ENCODE measurements around the gene ADAMTS12. TPM values are rescaled to one million over a fixed set of nuclear protein-coding genes. Genes with fewer than 3 reads are reported as not detected.

The ADAMTS12 gene
- total and polyA plus RNA-seq, 7 experiments from 2014 or later, result not detected

DNA sequence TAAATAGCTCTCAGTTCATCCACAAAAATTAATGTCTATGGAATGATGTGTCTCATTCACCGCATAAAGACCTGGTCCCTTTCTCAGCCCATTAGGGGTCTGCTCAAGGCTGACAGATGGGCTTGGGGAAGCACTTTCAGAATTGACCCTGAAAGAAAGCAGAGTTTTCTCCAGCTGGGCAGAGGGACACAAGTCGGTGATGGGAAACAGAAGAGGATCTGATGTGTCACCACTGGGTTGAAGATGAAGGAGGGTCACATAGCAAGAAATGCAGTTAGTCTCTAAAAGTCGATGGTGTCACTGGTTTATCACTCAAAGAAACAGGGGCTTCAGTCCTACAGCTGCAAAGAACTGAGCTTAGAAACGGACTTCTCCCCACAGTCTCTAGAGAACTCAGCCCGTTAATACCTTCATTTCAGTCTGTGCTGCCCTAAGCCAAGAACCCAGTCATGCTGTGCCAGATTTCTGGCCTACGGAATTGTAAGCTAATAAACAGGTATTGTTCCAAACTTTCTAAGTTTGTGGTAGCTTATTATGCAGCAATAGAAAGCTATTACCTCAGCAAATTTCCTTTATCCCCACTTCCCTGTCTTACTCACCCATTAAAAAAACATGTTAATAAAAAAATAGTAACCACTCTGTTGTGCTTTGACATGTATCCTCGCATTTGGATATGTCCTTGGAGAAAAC is 64.6 kb downstream of the ADAMTS12 start:
- peaks cover 0 to 2% (median 0%) of the 10 kb centered on the region in 11 donors for H3K9me3 Mint-ChIP-seq
- Histone ChIP-seq H3K36me3 (ENCODE audit: control insufficient read depth in 2 of 3, insufficient read depth in 3 of 3, low read length in 3 of 3) (no peaks in the 10 kb centered on the region), H3K4me1 (ENCODE audit: control insufficient read depth in 2 of 2, insufficient read depth in 2 of 2, low read length in 2 of 2) (no peaks in the 10 kb centered on the region), H3K4me3 (ENCODE audit: low read length) (no peak overlapping the region), H3K27me3 (ENCODE audit: control insufficient read depth in 2 of 2, insufficient read depth in 2 of 2, low read length in 2 of 2) (no peaks in the 10 kb centered on the region), H3K9me3 (ENCODE audit: control insufficient read depth in 2 of 3, low read length in 3 of 3) (no peaks in the 10 kb centered on the region), H3K27ac (ENCODE audit: low read depth, low read length) (no peak overlapping the region)
- no peak overlapping the region for H3K4me3 Mint-ChIP-seq
- intact Hi-C loops (cut with micrococcal nuclease), result no loop called here
- H3K27ac Mint-ChIP-seq, result no peak overlapping the region
- H3K27me3 Mint-ChIP-seq, result peaks cover 8 to 22% (median 13%) of the 10 kb centered on the region in 5 donors
- POLR2A ChIA-PET, result no interaction called here
- CTCF ChIA-PET, result no interaction called here
- no peaks in the 10 kb centered on the region for H3K36me3 Mint-ChIP-seq
- no peak for DNase-seq
- ATAC-seq, result no peak
- H3K4me1 Mint-ChIP-seq, result peaks cover 0 to 18% (median 0%) of the 10 kb centered on the region in 7 donors

DNA sequence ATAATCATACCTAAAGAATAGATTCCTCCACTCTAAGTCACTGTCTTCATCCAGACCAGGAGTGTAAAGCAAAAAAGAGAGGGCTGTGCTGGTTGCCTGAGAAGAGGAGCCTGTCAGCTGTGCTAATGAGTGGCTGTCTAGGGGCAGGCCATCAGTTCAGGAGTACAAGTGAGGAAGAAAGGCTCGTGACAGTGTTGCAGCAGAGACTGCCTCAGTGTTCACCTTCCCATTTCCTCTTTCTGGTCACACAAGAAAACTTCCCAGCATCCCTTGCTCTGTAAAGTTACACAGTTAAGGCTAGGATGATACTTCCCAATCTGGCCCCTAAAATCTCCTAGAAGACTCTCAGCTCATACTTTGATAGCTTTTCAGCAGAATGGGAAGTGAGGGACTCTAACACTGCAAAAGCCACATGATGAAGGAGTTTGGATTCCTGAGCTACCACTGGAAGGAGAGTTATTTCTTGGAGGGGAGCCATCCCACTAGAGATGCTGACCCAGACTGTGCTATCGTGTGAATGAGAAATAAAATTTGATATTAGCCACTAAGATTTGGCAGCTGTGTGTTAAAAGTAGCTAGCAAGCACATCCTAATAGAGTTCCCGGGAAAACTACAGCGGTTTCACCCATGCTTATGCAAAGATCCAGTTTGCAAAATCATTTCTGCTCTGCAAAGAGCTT is 67.1 kb downstream of the ADAMTS12 start:
- H3K36me3 ChIP-seq (ENCODE audit: control insufficient read depth in 2 of 3, insufficient read depth in 3 of 3, low read length in 3 of 3), result no peaks in the 10 kb centered on the region
- no peaks in the 10 kb centered on the region for H3K4me1 ChIP-seq (ENCODE audit: control insufficient read depth in 2 of 2, insufficient read depth in 2 of 2, low read length in 2 of 2)
- H3K4me3 Mint-ChIP-seq, result no peak overlapping the region
- H3K4me3 ChIP-seq (ENCODE audit: low read length), result no peak overlapping the region
- CTCF ChIA-PET, result no interaction called here
- H3K27me3 ChIP-seq (ENCODE audit: control insufficient read depth in 2 of 2, insufficient read depth in 2 of 2, low read length in 2 of 2), result no peaks in the 10 kb centered on the region
- peaks cover 10 to 31% (median 19%) of the 10 kb centered on the region in 5 donors for H3K27me3 Mint-ChIP-seq
- POLR2A ChIA-PET, result no interaction called here
- no peaks in the 10 kb centered on the region for H3K36me3 Mint-ChIP-seq
- intact Hi-C loops (cut with micrococcal nuclease), result no loop called here
- H3K4me1 Mint-ChIP-seq, result peaks cover 0 to 18% (median 0%) of the 10 kb centered on the region in 7 donors
- H3K27ac ChIP-seq (ENCODE audit: low read depth, low read length), result no peak overlapping the region
- no peak for ATAC-seq
- no peaks in the 10 kb centered on the region for H3K9me3 ChIP-seq (ENCODE audit: control insufficient read depth in 2 of 3, low read length in 3 of 3)
- H3K27ac Mint-ChIP-seq, result peak overlapping the region in 1 of 9 donors; percentile 23
- no peak for DNase-seq
- peaks cover 0 to 8% (median under 1%) of the 10 kb centered on the region in 11 donors for H3K9me3 Mint-ChIP-seq

DNA sequence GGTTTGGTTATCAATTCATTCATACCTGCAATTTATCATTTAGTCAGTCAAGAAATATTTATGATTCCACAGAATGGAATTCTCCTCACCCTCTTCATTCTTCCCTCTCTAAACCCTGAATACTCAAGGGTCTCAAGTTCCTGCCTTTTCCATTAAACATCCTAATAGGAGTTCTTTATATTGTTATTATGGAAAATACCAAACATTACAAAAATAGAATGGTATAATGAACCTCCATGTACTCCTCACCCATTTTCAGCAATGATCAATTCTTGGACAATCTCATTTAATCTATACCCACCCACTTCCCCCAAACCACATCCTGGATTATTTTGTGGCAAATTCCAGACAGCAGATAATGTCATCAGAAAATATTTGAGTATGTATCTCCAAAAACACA is 74.5 kb downstream of the ADAMTS12 start:
- POLR2A ChIA-PET, result no interaction called here
- no peak for ATAC-seq
- peaks cover 9 to 28% (median 15%) of the 10 kb centered on the region in 5 donors for H3K27me3 Mint-ChIP-seq
- no peaks in the 10 kb centered on the region for H3K27me3 ChIP-seq (ENCODE audit: control insufficient read depth in 2 of 2, insufficient read depth in 2 of 2, low read length in 2 of 2)
- H3K9me3 ChIP-seq (ENCODE audit: control insufficient read depth in 2 of 3, low read length in 3 of 3), result no peaks in the 10 kb centered on the region
- no peak overlapping the region for H3K27ac Mint-ChIP-seq
- no peaks in the 10 kb centered on the region for H3K36me3 ChIP-seq (ENCODE audit: control insufficient read depth in 2 of 3, insufficient read depth in 3 of 3, low read length in 3 of 3)
- no peaks in the 10 kb centered on the region for H3K4me1 ChIP-seq (ENCODE audit: control insufficient read depth in 2 of 2, insufficient read depth in 2 of 2, low read length in 2 of 2)
- no peak overlapping the region for H3K27ac ChIP-seq (ENCODE audit: low read depth, low read length)
- H3K9me3 Mint-ChIP-seq, result peaks cover 0 to 9% (median 4%) of the 10 kb centered on the region in 11 donors
- peaks cover 0 to 4% (median 0%) of the 10 kb centered on the region in 7 donors for H3K4me1 Mint-ChIP-seq
- intact Hi-C loops (cut with micrococcal nuclease), result no loop called here
- no peak overlapping the region for H3K4me3 Mint-ChIP-seq
- no peak for DNase-seq
- H3K4me3 ChIP-seq (ENCODE audit: low read length), result no peak overlapping the region
- peaks cover 0 to 4% (median 0%) of the 10 kb centered on the region in 5 donors for H3K36me3 Mint-ChIP-seq
- CTCF ChIA-PET, result no interaction called here

DNA sequence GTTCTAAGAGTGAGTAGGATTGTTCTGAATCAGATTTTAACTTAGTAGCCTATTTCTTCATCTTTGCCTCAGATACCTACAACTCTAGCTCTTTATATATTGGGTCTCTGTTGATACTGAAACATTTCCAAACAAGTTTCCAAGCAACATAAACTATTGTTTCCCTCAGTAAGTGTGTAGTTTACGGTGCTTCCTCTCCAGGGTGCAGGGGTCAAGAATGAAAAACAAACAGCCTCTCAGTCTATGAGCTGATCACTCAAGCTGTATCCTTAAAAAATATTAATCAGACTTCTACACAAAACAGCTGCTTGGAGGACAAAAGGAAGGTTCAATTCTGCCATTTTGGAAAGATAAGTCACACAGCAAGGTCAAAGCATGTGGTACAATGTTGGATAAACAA is 75.0 kb downstream of the ADAMTS12 start:
- POLR2A ChIA-PET, result no interaction called here
- H3K27ac Mint-ChIP-seq, result no peak overlapping the region
- intact Hi-C loops (cut with micrococcal nuclease), result no loop called here

DNA sequence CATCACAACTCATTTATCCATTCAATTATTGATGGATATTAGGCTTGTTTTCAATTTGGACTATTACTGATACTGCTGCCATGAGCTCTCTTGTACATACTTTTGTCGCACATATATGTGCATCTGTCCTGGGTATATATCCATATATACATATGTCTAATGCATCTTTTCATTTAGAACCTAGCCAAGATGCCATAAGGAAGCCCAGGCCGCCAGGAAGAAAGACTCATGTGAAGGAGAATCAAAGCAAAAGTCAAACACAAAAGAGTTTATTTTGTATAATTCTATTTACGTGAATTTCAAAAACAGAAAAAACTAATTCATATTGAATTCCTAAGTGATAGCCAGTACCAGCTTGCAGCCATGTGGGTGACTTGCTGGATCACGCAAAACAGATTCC is 79.0 kb downstream of the ADAMTS12 start:
- DNase-seq, result no peak

More for the DNA sequence above, 75.0 kb downstream of the ADAMTS12 start:
- no peaks in the 10 kb centered on the region for H3K27me3 ChIP-seq (ENCODE audit: control insufficient read depth in 2 of 2, insufficient read depth in 2 of 2, low read length in 2 of 2)
- DNase-seq (no peak), ATAC-seq (no peak)
- H3K4me1 ChIP-seq (ENCODE audit: control insufficient read depth in 2 of 2, insufficient read depth in 2 of 2, low read length in 2 of 2), result no peaks in the 10 kb centered on the region
- no peaks in the 10 kb centered on the region for H3K36me3 ChIP-seq (ENCODE audit: control insufficient read depth in 2 of 3, insufficient read depth in 3 of 3, low read length in 3 of 3)
- peaks cover 0 to 9% (median 4%) of the 10 kb centered on the region in 11 donors for H3K9me3 Mint-ChIP-seq
- no peak overlapping the region for H3K4me3 ChIP-seq (ENCODE audit: low read length)
- H3K4me1 Mint-ChIP-seq, result peaks cover 0 to 4% (median 0%) of the 10 kb centered on the region in 7 donors
- CTCF ChIA-PET, result no interaction called here
- peaks cover 4 to 23% (median 15%) of the 10 kb centered on the region in 5 donors for H3K27me3 Mint-ChIP-seq
- H3K4me3 Mint-ChIP-seq, result no peak overlapping the region
- H3K9me3 ChIP-seq (ENCODE audit: control insufficient read depth in 2 of 3, low read length in 3 of 3), result no peaks in the 10 kb centered on the region
- peaks cover 0 to 4% (median 0%) of the 10 kb centered on the region in 5 donors for H3K36me3 Mint-ChIP-seq
- no peak overlapping the region for H3K27ac ChIP-seq (ENCODE audit: low read depth, low read length)

DNA sequence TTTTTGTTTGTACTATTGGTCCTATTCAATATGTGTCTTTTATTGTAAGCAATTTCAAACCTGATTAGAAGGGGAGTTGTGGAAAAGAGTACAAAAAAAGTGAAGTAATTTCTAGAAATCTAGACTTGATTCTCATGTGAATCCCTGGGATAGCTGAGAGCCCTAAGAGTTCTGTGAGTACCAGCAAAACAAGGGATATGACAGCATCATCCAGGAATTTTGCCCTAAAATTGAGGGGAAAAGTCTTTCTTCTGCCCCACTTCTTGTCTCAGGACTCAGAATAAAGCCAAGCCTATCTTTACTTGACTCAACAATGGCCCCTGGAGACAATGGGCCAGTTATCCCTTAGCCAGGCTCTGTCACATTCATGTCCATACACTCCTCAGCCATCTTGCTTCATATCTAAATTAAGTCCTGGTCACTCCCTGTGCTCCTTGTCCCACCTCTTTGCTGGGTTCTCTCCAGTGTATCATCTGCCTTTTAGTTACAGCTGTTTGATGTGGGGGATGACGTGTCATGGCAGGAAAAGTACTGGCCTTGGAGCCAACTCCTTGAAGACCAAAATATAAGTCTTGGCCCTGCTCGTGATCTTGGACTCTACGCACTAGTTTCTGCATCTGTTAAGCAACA is 81.2 kb downstream of the ADAMTS12 start:
- Mint-ChIP-seq H3K4me1 (peaks cover 0 to 13% (median 8%) of the 10 kb centered on the region in 7 donors), H3K27me3 (peaks cover 0 to 8% (median 3%) of the 10 kb centered on the region in 5 donors), H3K36me3 (peaks cover 0 to 5% (median 0%) of the 10 kb centered on the region in 5 donors), H3K27ac (no peak overlapping the region), H3K4me3 (no peak overlapping the region), H3K9me3 (peaks cover 0 to 6% (median 0%) of the 10 kb centered on the region in 11 donors)
- no peak for DNase-seq
- no peak overlapping the region for H3K4me3 ChIP-seq (ENCODE audit: low read length)
- H3K27ac ChIP-seq (ENCODE audit: low read depth, low read length), result no peak overlapping the region
- H3K36me3 ChIP-seq (ENCODE audit: control insufficient read depth in 2 of 3, insufficient read depth in 3 of 3, low read length in 3 of 3), result no peaks in the 10 kb centered on the region
- POLR2A ChIA-PET, result no interaction called here
- no peaks in the 10 kb centered on the region for H3K9me3 ChIP-seq (ENCODE audit: control insufficient read depth in 2 of 3, low read length in 3 of 3)
- CTCF ChIA-PET, result no interaction called here
- intact Hi-C loops (cut with micrococcal nuclease), result no loop called here
- no peaks in the 10 kb centered on the region for H3K4me1 ChIP-seq (ENCODE audit: control insufficient read depth in 2 of 2, insufficient read depth in 2 of 2, low read length in 2 of 2)
- no peak for ATAC-seq
- no peaks in the 10 kb centered on the region for H3K27me3 ChIP-seq (ENCODE audit: control insufficient read depth in 2 of 2, insufficient read depth in 2 of 2, low read length in 2 of 2)

More for the DNA sequence above, 79.0 kb downstream of the ADAMTS12 start:
- Mint-ChIP-seq H3K4me1 (peaks cover 0 to 15% (median 4%) of the 10 kb centered on the region in 7 donors), H3K27ac (no peak overlapping the region), H3K27me3 (peaks cover 0 to 12% (median 7%) of the 10 kb centered on the region in 5 donors), H3K9me3 (peaks cover 0 to 6% (median 0%) of the 10 kb centered on the region in 11 donors), H3K4me3 (no peak overlapping the region), H3K36me3 (peaks cover 0 to 4% (median 0%) of the 10 kb centered on the region in 5 donors)
- POLR2A ChIA-PET, result no interaction called here
- no peak for ATAC-seq
- Histone ChIP-seq H3K4me1 (ENCODE audit: control insufficient read depth in 2 of 2, insufficient read depth in 2 of 2, low read length in 2 of 2) (no peaks in the 10 kb centered on the region), H3K9me3 (ENCODE audit: control insufficient read depth in 2 of 3, low read length in 3 of 3) (no peaks in the 10 kb centered on the region), H3K4me3 (ENCODE audit: low read length) (no peak overlapping the region), H3K36me3 (ENCODE audit: control insufficient read depth in 2 of 3, insufficient read depth in 3 of 3, low read length in 3 of 3) (no peaks in the 10 kb centered on the region), H3K27me3 (ENCODE audit: control insufficient read depth in 2 of 2, insufficient read depth in 2 of 2, low read length in 2 of 2) (no peaks in the 10 kb centered on the region), H3K27ac (ENCODE audit: low read depth, low read length) (no peak overlapping the region)
- intact Hi-C loops (cut with micrococcal nuclease), result no loop called here
- CTCF ChIA-PET, result no interaction called here
